Measurements from ENCODE around the gene LRRC47. TPM values are rescaled to one million over a fixed set of nuclear protein-coding genes. Genes with fewer than 3 reads are reported as not detected.

Gene LRRC47
- total and polyA plus RNA-seq, 2 of the 8 experiments (the other 6 are each of a cell fraction or from before 2014, with no cell fraction given) = 38.3 to 82.4 TPM

DNA sequence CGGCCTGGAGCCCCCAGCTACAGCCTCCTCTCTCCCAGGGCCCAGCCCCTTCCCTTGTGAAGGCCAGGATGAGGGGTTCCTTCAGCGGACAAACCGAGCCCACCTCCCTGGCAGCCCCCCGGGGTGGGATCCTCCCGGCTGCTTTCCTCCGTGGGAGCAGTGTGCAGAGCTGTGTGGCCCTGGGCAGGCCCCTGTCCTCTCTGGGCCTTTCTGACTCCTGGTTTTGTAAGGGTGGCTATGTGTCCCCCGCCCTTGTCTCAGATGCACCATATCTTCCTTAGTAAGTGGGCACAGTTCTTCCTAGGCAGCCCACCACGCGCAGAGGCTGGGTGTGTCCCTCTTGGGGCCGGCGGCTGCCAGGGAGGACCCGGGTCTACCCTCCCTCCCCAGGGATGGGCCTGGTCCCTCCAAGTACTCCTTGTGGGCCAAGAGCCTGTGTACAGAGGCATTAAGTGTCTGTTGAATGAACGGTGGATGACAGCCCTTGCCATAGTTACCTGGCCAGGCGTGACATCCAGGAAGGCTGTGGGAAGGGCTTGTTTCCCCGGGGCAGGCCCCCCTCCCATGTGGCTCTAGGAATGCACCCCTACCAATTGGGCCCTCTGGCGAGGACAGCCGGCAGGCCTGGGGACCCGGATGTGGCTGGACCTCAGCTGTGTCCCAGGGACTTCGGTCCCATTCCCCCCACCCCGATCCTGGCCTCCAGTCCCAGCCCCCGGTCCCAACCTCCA, 19.9 kb downstream of the LRRC47 start:
- Histone ChIP-seq H3K4me2 (ENCODE audit: insufficient read depth in 1 of 2, low read depth in 2 of 2, low read length in 2 of 2) (no peak overlapping the region), H3K23ac (ENCODE audit: insufficient read length) (no peak overlapping the region), H3K27ac (ENCODE audit: low read depth, low read length) (no peak overlapping the region), H2AK5ac (ENCODE audit: low read depth, low read length) (no peak overlapping the region), H3K4ac (replicated peaks; ENCODE audit: insufficient read length, low read depth, low read length) (no peak overlapping the region), H2AFZ (ENCODE audit: low read length) (no peak overlapping the region), H3K79me1 (ENCODE audit: low read depth, low read length) (no peaks in the 10 kb centered on the region; the same call in 1 of the 2 replicates), H3K14ac (ENCODE audit: insufficient read length) (no peak overlapping the region), H3K23me2 (ENCODE audit: low read depth, low read length) (peaks cover 11% of the 10 kb centered on the region; the same call in 1 of the 2 replicates), H4K8ac (ENCODE audit: extremely low read depth, insufficient read depth, low read length) (no peak overlapping the region), H4K20me1 (replicated peaks in 1 of 2; ENCODE audit: control insufficient read depth in 1 of 2, insufficient read depth in 2 of 2, low read length in 2 of 2) (peaks cover 8 to 21% of the 10 kb centered on the region in 2 experiments), H3K4me3 (ENCODE audit: extremely low read depth in 1 of 4, insufficient read depth in 2 of 4, low read depth in 3 of 4, low read length in 4 of 4) (no peak overlapping the region), H2BK5ac (ENCODE audit: low read depth, low read length) (no peak overlapping the region), H3K36me3 (ENCODE audit: control insufficient read depth in 2 of 4, insufficient read depth in 4 of 4, low read length in 3 of 4) (peaks cover 9 to 19% (median 18%) of the 10 kb centered on the region in 4 experiments; a peak in 7 of 8 replicates), H3K18ac (ENCODE audit: extremely low read depth, low read length) (no peak overlapping the region), H3K4me1 (replicated peaks in 1 of 4; ENCODE audit: control insufficient read depth in 3 of 4, insufficient read depth in 4 of 4, low read length in 3 of 4) (peaks cover 0 to 35% (median 13%) of the 10 kb centered on the region in 4 experiments; a peak in 6 of 7 replicates), H2BK20ac (ENCODE audit: low read length) (no peak overlapping the region), H2BK15ac (ENCODE audit: low read length) (no peak overlapping the region), H3K56ac (replicated peaks; ENCODE audit: insufficient read length, low read depth, low read length) (no peak overlapping the region), H3K79me2 (ENCODE audit: control insufficient read depth in 1 of 2, insufficient read depth in 2 of 2, low read length in 2 of 2) (no peaks in the 10 kb centered on the region), H2BK12ac (ENCODE audit: low read depth, low read length) (0 out of 2 replicates have a peak overlapping the region, but pooled peaks have one; percentile 17), H4K91ac (replicated peaks; ENCODE audit: insufficient read length, low read length) (no peak overlapping the region), H4K5ac (ENCODE audit: insufficient read length, low read depth, low read length) (no peak overlapping the region), H2BK120ac (replicated peaks; ENCODE audit: low read depth, low read length) (no peak overlapping the region), H3K9ac (replicated peaks in 1 of 4; ENCODE audit: extremely low read depth in 1 of 4, low read depth in 3 of 4, low read length in 3 of 4) (no peak overlapping the region), H3K27me3 (replicated peaks in 1 of 4; ENCODE audit: control insufficient read depth in 3 of 4, extremely low read depth in 1 of 4, insufficient read depth in 3 of 4, low read length in 3 of 4) (no peaks in the 10 kb centered on the region; a peak in 1 of 7 replicates), H3K9me3 (ENCODE audit: insufficient read depth in 2 of 2, low read depth in 1 of 2, low read length in 1 of 2) (no peaks in the 10 kb centered on the region)
- POLR2A ChIA-PET (ENCODE audit: partially characterized antibody) = interaction anchor here (1.2 to 5.8 kb wide), 4 partner anchors 10 to 124 kb away, joined by 3 to 84 read pairs (median 4); partner anchors contain the start of gene C1orf174
- DNase-seq (ENCODE audit: low read depth in 1 of 2, low spot score in 2 of 2) = no peak
- WGBS, 2 experiments (ENCODE audit: extremely low coverage in 1 of 2, insufficient coverage in 1 of 2, insufficient read length in 1 of 2, insufficient replicate concordance in 2 of 2, low coverage in 1 of 2, low lambda C conversion rate in 2 of 2, missing lambda C conversion rate in 1 of 2) = 90% methylated on average over 17 of the region's 21 CpGs; no CpG with 5 or more reads in 1 of the 2 experiments
- CTCF ChIA-PET (ENCODE audit: partially characterized antibody) = interaction anchor here (0.7 to 3.4 kb wide), 24 partner anchors 10 to 1191 kb away, joined by 3 to 24 read pairs (median 4); partner anchors contain the start of gene LRRC47
- no peak for FAIRE-seq

Data from H1 (cell line).